ENCODE data around the gene MRGPRF.

The MRGPRF gene

DNA sequence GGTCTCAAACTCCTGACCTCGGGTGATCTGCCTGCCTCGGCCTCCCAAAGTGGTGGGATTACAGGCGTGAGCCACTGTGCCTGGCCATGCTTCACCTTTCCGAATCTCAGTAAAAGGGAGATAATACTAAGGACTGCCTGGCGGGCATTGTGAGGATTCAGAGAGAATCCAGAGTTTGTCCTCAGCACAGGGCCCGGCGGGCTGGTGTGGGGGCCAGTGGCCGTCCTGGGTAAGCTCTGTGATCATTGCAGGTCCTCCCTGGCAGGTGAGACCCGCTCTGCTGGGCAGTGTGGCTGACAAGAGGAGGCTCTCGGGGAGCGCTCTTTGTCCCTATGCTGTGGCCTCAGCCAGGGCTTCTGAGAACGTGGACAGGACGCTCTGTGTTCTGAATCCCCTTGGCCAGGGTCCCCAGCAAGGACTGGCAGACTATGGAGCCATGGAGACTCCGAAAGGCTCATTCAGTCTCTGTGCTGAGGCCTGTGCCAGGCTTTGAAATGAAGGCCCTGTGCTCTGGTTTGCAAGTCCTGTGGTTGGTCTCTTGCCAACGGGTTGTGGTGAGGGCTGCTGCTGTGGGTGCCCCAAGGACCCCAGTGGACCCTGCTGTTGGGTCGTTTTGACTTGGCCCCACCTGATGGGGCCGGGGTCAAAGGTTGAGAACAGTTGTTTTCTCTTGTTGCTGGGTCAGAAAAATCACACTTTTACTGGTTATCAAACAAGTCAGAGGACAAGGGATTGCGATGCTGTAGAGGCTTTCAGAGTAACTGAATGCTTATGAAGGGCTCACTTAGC is 37.7 kb upstream of the MRGPRF start:
- DNase-seq (ENCODE audit: low read depth in 2 of 2): no peak

DNA sequence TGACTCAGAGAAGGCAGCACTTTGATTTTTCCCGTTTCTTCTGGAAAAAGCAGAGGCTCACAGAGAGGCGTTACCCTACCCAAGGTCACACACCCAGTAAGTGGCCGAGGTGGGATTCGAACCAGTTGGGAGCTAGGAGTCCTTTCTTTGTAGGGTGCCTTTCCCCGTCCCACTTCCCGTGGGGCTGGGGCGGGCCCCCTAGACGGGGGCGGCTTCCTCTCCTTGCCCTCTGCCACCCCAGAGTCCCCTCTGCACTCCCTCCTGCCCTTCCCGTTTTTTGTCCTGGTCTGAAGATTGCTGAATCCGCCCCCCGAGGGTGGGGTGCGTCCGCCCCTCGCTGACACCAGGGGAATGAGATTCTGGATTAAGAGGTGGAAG is 36.4 kb upstream of the MRGPRF start:
- DNase-seq (ENCODE audit: low read depth in 2 of 2): no peak

DNA sequence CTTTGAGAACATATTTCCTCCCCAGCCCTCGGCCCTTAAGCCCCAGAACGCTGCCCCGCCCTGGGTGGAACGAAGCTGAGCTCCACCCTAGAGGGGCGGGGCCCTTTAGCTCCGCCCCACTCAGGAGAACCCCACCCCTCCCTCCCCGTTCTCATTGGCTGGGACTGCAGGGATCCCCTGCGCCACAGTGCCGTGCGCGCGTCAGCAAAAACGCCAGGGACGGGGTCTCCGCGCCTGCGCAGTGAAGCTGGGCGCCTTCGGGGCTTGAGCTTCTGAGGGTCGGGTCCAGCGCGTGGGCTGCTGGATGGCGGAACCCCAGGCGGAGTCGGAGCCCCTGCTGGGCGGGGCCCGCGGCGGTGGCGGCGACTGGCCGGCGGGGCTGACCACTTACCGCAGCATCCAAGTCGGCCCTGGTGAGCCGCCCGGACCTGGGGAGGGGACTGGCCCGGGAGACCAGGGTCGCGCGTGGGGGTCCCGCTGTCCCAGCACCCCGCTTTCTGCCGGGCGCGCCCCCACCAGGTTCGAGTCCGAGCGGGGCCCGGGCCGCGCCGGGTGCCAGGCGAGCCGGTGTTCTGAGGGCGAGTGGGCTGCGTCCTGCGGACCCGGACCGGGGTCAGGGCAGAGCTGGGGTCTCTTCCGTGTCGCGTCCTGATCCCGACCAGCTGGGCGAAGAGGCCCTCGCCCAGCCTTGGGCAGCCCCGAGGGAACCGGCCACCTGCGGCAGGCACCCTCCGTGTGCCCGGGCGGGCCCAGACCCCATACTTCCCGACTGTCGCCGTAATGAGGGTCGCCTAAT is 35.8 kb upstream of the MRGPRF start, which contains the start of gene TPCN2:
Gene TPCN2 (plus strand): TSS at position 239 of the 796 bp plus-strand sequence. CDS start 66 bp downstream, at position 305.
- DNase-seq (ENCODE audit: low read depth in 2 of 2): peak; percentile 84 to 90

DNA sequence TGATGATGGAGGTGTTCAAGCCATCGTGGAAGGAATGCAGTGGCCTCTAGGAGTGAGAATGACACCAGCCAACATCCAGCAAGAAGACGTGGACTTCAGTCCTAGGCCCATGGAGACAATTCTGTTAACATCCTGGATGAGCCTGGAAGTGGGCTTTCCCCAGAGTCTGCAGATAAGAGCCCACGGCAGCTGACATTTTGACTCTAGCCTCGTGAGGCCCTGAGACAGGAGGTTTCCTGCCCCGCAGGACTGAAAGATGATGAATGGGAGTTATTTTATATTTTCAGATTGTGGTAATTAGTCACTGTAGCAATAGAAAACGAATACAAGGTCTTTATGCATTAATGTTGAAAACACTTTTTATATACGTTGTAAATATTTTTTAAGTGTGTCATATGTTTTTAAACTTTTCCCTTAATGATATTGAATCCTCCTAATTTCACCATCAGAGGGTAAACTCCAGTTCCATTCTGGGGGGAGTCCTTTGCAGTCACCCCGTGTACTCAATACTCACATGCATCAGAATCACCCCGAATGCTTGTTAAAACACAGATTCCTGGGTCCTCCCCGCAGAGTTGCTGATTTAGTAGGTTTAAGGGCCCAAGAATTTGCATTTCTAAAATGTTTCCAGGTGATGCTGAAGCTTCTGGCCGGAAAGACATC is 35.1 kb upstream of the MRGPRF start:
- no peak for DNase-seq (ENCODE audit: low read depth in 2 of 2)

DNA sequence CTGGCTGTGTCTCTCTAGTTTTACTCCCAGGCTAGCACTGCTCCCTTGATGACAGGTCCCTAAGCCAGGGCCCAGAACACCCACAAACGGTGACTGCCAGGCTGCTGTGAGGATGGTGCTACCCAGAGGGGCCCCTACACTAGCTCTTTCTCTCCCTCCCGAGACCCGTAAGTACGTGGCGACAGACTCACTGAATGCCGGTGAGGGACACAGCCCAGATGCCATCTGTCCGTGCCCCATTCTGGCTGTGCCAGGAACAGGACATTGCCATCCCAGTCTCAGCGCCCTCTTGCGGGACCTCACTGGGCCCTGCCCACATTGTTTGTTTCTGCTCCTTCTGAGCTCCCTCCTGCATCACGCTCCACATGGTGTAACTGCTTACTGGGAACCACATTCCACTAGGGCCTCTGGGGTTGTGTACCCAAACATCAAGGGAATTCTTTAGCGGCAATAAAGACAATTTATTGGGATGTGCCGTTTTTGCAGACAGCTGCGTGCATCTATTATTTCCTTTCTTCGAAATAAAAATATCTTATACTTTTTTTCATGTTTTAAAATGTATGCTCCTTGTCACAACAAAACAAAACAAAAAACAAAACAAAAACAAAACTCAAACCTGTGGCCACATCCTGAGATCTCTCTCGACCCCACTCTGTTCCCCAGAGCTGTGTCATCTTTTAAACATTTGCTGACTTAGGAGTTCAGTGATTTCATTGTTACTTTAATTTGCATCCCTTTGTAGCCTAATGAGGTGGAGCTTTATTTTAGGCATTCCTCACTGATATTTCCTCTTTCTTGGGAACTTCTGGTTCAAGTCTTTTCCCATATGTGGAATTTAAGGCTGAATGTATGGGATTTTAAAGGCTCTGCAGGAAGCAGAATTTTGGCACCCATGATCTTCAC is 31.3 kb upstream of the MRGPRF start:
- DNase-seq (ENCODE audit: low read depth in 2 of 2): peak in 1 of 2 donors; percentile 11

DNA sequence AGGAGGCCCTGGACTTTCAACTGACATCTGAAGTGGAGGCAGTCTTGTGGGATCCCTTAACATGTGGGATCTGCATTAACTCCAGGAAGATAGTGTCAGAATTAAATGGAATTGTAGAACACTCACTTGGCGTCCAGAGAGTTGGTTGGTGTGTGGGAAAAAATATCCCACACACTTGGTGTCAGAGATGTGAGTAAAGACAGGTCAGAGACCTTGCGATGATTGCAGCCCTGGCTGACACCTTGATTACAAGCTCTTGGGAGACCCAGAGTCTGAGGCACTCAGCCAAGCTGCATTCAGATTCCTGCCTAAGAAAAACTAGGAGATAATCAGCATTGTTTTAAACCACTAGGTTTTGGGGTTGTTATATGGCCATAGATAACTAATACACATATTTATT is 28.5 kb upstream of the MRGPRF start:
- no peak for DNase-seq (ENCODE audit: low read depth in 2 of 2)

DNA sequence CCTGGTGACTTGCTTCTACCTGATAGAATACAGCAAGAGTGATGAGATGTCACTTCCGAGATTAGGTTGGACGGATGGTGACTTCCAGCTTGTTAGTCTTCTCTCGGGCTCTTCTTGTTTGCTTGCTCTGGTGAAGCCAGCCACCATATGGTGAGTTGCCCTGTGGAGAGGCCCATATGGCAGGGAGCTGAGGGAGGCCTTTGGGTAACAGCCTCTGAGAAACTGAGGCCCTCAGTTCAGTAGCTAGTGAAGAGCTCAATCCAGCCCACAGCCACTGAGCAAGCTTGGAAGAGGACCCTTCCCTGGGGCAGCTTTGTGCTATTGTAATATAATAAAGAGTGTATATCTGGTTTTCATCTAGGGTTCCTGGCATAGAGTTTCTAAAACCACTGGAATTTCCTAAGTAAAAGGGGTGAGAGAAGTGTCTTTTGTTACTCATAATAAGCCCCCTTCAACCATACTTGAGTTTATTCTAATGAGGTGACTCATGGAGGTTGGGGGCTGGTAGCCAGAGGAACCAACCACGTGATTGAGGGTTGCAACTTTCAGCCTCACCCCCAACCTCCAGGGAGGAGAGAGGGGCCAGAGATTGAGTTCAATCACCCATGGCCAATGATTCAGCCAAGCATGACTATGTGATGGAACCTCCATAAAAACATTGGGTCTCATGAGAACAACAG is 27.7 kb upstream of the MRGPRF start:
- peak; percentile 38 to 45 for DNase-seq (ENCODE audit: low read depth in 2 of 2)

DNA sequence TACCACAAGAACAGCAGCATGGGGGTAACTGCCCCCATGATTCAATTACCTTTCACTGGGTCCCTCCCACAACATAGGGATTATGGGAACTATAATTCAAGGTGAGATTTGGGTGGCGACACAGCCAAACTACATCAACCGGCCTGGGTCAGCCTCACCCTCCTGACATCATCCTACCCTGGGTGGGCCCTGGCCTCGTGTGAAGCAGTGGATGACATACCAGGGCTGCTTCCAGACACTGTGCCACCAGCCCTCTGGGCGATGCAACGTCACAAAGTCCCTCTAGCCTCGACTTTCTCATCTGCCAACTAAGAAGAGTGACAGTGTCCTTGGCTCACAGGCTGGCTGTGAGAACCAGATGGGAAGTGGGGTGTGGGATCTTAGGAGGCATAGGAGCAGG is 27.0 kb upstream of the MRGPRF start:
- DNase-seq (ENCODE audit: low read depth in 2 of 2): no peak

DNA sequence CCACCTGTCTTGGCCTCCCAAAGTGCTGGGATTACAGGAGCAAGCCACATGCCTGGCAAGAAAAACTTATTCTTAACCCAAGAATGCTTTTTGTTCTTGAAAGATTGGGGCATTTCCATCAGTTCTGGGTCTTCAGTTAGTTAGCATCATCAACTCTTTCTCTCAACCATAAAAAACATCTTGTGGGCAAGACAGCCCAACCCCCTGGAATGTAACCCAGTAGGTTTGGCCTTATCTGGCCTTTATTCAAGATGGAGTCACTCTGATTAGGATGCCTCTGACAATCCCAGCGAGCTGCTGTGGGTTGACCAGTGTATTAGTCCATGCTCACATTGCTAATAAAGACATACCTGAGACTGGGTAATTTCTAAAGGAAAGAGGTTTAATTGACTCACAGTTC is 26.5 kb upstream of the MRGPRF start:
- DNase-seq (ENCODE audit: low read depth in 2 of 2): no peak

DNA sequence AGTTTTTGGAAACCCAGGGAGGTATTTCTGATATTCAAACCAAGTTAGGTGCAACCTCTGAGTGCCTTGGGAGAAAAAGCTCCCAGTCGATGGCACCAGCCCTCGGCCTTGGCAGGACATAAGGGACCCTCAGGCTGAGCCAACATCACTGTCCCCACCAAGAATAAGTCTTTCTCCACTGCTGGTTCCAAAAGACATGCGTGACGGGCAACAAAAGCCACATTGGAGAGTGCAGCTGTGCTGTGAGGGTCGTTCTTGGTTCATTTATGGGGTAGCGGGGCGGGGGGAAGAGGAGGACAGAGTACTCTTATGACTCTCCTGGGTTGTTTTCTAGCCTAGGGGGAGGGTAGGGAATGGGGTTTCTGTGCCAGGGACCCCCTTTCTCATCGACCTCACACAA is 24.5 kb upstream of the MRGPRF start:
- no peak for DNase-seq (ENCODE audit: low read depth in 2 of 2)

DNA sequence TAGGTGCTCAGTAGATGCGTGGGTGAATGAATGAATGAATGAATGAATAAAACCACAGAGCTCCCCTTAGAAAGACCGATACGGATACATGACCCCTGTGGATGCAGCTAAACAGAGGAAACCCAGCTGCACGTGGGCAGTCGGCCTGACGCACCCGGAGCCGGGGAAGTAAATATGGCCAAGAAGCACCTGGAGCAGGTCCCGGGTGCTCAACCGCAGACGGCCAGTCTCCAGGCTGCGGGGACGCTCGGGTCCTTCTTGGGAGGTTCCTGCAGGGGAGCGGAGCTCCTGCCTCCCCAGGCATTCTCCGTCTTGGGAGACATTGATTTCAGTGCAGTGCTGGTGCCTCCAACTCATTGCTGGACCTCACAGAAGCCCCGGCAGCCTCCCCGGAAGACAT is 24.0 kb upstream of the MRGPRF start:
- no peak for DNase-seq (ENCODE audit: low read depth in 2 of 2)

DNA sequence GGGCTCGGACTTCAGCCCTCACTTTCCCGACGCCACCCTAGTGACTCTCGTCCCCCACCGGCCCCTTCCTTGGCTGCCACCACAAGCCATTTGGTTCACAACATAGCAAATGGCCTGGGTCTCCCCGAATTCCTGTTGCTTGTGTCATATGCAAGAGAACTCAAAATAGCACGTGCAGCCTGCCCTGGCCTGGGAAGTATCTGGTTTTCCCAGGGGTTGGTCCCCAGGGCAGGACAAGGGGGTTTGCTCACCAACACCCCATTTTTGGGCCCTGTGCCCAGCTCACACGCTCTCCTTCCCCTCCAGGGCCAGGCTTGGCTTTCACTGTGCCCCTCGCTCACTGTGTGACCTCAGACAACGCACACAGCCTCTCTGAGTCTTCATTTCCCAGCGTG is 22.9 kb upstream of the MRGPRF start:
- DNase-seq (ENCODE audit: low read depth in 2 of 2): no peak

DNA sequence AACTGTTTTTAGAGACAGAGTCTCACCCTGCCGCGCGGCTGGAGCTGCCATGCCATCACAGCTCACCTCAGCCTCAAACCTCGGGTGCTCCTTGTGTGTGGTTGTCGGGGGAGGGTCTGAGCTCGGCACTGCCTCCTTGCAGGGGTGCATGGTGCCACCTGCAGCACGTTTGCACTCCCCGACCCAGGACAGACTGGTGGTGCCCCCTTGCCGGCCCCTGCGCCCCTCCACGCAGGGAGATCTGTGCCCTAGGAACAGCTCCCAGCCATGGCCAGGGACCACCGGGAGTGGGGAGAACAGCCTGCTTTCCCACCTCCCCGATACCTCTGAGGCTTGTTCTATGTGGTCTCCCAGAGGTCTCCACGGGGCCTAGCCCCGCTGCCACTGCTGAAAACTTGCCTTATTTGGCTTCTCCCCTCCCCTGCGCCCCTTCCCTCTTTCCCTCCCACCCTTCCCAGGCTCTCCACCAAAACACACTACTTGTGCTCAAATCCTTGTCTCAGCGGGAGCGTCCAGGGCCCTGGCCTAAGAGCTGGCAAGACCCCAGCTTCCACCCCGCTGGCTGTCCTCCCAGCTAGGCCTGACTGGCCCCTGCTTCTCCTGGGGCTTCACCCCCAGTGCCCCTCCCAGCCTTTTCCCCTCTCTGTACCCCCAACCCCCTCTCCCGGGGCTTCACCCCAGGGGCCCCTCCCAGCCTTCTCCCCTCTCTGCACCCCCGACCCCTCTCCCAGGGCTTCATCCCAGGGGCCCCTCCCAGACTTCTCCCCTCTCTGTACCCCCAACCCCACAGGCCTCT is 22.3 kb upstream of the MRGPRF start:
- DNase-seq (ENCODE audit: low read depth in 2 of 2): no peak

DNA sequence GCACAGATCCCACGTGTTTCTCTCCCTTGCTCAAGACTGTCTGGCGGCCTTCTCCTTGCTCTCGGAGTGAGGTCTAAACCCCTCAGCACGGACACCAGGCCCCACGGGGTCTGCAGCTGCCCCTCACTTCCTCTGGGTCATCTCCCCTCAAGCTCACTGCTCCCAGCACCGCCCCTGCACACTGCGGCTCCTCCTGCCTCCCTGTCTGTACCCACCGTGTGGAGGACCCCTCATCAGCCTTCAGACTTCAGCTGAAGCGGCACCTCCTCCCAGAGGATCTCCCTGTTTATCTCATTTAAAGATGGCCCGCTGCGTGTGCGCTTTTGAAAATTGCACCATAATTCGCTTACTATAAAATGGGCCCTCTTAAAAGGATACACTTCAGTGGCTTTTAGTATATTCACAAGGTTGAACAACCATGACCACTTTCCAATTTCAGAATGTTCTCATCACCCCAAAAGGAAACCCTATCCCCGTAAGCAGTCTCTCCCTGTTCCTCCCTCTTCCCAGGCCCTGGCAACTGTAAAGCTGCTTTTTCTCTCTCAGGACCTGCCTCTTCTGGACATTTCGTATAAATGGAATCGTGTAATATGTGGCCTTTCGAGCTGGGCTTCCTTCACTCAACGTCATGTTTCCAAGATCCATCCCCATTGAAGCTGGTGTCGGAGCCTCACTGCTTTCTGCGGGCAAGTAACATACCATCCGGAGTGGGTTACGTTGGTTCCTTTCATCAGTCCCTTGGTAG is 21.2 kb upstream of the MRGPRF start:
- DNase-seq (ENCODE audit: low read depth in 2 of 2): no peak

DNA sequence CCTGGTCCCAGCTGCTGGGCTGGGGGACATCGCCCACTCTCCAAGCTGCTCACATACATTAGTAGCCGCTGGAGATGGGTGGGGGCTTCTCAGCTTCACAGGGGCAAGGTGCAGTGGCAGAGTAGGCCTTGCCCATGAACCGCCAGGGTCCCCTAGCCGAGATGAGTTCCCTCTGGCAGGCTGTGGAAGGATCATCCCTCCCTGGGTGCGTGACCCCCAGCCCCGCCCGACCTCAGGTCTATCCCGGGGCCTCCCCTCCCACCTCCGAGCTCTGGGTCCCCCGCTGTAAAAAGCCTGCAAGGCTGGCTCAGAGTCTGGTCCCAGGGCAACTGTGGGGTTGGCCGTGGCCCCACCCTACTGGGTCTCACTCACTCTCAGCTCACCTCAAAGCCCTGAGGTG is 20.4 kb upstream of the MRGPRF start:
- no peak for DNase-seq (ENCODE audit: low read depth in 2 of 2)

DNA sequence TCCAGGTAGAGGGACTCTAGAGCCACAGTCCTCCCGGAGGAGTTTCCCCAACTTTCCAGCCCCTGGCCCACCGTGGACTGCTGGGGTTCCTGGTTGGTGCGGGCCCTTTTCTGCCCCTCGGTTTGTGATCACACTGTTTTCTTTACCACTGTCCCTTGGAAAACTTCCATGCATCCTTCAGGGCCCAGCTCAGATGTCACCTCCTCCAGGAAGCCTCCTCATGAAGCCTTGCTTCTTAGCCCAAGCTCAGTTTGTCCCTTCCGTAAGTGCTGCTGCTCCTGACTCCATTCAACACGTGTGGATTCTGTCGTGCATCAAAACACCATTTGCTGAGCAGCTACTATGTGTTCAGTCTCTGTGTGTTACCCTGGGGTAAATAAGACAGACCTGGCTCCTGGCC is 19.8 kb upstream of the MRGPRF start:
- no peak for DNase-seq (ENCODE audit: low read depth in 2 of 2)

DNA sequence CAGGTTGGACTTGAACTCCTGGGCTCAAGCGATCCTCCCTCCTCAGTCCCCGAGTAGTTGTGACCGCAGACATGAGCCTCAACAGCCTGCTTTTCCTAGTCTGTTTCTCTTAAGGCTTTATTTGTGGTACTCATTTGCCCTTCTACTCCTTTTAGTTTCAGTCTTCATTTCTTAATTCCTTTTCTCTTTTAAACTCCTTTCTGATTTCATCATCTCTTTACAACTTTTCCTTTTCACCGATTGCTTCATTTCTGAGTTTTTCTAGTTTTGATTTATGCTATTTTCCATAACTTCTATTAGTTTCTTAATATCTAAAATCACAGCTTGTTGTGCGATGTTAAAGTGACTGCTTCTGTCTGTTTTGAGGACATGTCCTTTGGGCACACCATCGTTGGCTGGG is 17.3 kb upstream of the MRGPRF start:
- DNase-seq (ENCODE audit: low read depth in 2 of 2): no peak

DNA sequence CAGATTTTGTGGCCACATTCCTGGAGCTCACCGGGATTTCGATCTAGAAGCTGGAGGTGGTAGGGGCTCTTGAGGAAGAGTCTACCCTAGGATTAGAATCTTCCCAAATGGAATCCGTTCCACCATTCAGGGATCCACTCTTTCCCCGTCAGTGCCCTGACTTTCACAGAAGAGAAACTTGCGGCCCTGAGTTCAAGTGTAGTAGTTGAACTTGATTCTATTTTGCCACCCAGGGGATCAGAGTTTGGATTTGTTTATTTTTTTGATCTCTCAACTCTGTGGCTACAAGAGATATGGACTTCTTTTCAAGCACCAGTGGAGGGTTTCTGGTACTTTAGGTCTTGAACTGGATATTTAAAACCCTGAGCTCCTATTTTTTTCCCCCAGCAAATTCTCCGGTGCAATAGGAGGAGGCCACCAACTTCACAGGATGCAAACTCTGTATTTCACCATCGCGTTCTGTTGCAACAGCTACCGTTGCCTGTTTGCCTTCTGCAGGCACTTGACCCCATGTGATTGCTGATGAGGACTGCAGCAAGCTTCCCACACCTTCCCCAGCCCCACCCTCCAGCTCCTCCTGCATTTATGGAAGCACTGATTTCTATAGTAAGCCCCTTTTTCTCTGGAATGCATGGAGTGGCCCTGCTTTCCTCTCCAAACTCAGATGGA is 14.8 kb upstream of the MRGPRF start:
- DNase-seq (ENCODE audit: low read depth in 2 of 2): no peak

DNA sequence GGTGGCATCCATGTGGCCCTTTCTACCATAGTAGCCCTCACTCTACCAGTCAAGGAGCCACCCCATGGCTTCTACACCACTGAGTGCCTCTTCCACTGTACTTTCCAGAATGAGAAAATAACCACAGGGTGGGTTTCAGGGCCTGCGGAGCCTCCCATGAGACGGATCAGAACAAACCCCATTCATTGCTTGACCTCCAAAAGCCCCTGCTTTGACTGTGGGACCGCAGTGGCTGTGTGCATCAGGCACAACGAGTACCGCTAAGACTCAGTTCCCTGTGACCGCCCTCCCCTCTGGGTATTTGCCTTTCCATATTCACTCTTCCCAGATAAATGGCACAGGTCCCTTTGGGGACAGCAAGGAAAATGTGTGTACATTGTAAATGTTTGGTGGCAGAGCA is 11.5 kb upstream of the MRGPRF start:
- DNase-seq (ENCODE audit: low read depth in 2 of 2): no peak

Measured in stimulated activated CD8-positive, alpha-beta memory T cell treated with anti-CD3 and anti-CD28 coated beads, Interleukin-15, amount 100 ng/mL, for 48 hours (primary cell).